ENCODE data around the gene IL2RA.

Gene IL2RA

DNA sequence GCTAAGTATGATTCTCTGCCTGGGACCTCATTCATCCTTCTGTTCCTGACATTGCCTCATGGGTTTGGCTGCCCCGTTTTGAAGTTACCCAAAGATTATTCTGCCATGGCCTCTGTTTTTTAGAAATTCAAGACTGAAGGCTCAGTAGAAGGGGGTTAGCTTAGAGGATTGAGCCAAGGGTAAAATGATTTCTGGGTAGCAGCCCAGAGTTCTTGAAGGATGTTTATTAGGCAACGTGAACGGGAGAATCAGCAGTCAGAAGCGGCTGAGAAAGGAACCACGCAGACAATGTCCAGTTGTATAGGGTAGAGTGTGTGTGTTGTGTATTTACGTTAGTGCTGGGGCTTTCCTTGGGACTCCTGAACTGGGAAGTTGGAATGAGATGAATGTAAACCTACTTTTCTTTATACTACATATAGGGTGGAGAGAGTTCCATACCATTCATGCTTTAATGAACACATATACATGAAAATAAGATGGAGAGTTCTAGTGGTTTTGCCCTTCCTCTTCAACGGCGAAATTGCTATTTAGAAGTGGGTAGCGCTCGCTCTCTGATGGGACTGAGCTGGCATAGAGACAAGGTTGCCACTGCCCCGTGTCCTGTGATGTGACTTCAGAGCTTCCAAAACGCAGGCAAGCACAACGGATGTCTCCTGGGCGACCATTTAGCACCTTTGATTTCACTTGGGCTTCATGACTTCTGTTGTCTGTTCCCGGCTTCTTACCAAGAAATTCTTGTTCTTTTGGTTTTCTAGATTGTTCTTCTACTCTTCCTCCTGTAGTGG is 49.9 kb downstream of the IL2RA start:
- no peak overlapping the region for H3K4me3 ChIP-seq (ENCODE audit: low read length)
- DNase-seq (ENCODE audit: low read depth), result no peak
- TF ChIP-seq, protein P1, sequence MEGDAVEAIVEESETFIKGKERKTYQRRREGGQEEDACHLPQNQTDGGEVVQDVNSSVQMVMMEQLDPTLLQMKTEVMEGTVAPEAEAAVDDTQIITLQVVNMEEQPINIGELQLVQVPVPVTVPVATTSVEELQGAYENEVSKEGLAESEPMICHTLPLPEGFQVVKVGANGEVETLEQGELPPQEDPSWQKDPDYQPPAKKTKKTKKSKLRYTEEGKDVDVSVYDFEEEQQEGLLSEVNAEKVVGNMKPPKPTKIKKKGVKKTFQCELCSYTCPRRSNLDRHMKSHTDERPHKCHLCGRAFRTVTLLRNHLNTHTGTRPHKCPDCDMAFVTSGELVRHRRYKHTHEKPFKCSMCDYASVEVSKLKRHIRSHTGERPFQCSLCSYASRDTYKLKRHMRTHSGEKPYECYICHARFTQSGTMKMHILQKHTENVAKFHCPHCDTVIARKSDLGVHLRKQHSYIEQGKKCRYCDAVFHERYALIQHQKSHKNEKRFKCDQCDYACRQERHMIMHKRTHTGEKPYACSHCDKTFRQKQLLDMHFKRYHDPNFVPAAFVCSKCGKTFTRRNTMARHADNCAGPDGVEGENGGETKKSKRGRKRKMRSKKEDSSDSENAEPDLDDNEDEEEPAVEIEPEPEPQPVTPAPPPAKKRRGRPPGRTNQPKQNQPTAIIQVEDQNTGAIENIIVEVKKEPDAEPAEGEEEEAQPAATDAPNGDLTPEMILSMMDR (conservative IDR thresholded peaks at IDR 0.05; ENCODE audit: low read depth, low read length), result no peak

DNA sequence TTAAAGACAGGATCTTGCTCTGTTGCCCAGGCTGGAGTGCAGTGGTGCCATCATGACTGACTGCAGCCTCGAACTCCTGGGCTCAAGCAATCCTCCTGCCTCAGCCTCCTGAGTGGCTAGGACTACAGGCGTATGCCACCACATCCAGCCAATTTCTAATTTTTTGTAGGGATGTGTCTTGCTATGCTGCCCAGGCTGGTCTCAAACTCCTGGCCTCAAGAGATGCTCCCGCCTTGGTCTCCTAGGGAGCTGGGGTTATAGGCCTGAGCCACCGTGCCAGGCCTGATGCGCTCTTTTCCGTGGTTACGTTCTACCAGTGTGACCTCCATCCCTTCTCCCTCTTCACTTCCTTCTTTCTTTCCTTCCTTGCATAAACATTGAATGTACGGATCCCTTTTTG is 50.6 kb downstream of the IL2RA start:
- TF ChIP-seq, protein P1 (conservative IDR thresholded peaks at IDR 0.05; ENCODE audit: low read depth, low read length), result no peak
- H3K4me3 ChIP-seq (ENCODE audit: low read length), result no peak overlapping the region
- no peak for DNase-seq (ENCODE audit: low read depth)

DNA sequence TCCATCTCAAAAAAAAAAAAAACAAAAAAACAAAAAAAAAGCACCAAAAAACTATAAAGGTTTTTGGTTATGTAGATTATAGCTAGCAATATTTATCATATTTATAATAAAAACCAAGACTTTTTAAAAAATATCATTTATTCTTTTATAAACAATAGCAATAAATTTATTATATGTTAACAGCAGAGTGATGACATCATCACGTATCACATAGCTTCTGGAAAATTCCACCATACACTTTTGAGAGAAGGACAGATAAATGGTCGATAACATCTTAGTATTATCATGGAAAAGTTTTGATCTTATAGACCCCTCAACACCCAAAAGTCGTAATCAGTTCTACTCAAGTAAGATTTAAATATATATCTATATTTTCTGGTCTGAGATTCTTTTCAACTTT is 51.6 kb downstream of the IL2RA start:
- no peak for DNase-seq (ENCODE audit: low read depth)
- TF ChIP-seq, protein P1 (conservative IDR thresholded peaks at IDR 0.05; ENCODE audit: low read depth, low read length), result no peak
- H3K4me3 ChIP-seq (ENCODE audit: low read length), result no peak overlapping the region

- no peak overlapping the region for H3K4me3 ChIP-seq (ENCODE audit: low read length)
- DNase-seq (ENCODE audit: low read depth), result no peak
- TF ChIP-seq, protein P1 (conservative IDR thresholded peaks at IDR 0.05; ENCODE audit: low read depth, low read length), result no peak
These were observed 52.2 kb downstream of the IL2RA start for GRCh38 chr10:6009961-6010360.

DNA sequence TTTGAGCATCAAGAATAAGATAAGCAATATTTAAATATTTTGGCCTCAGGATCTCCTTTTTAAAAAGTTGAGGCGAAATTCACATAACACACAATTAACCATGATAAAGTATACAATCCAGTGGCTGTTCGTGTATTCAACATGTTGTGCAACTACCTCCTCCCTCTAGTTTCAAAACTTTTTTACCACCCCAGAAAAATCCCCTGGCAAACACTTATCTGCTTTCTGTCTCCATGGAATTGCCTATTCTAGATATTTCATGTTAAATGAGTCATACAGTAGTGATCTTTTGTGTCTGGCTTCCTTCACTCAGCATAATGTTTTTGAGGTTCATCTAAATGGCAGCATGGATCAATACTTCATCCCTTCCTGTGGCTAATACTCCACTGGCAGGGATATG is 53.0 kb downstream of the IL2RA start:
- H3K4me3 ChIP-seq (ENCODE audit: low read length), result no peak overlapping the region
- DNase-seq (ENCODE audit: low read depth), result no peak
- TF ChIP-seq, protein P1 (conservative IDR thresholded peaks at IDR 0.05; ENCODE audit: low read depth, low read length), result no peak

DNA sequence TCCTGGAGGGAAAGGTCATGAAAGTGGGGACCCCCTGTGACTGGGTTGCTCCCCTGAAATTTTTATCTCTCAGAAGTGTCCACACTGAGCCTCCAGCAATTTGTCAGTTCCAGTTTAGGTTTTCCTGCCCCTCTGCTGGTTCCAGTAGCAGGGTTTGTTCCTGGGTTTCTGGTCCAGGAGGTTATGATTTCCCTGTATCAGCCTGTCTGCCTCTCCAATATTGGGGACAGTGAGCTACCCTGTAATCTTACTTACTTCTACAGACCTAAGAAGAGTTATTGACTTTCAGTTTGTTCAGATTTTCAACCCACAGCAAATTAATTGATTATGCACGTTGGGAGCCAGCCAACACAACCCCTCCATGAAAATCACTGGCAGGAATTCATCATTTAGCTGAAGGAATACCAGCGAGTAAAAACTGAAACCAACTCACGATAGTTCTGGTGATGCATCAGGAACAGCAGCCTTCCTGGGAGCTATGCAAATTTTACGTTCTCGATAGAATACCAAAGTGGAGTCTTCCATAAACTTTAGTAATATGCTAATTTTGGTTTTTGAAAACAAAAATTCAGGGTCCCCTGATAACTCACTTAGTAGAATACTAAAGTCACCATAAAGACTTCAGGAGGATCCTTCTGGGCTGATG is 53.5 kb downstream of the IL2RA start:
- no peak for DNase-seq (ENCODE audit: low read depth)
- TF ChIP-seq, protein P1 (conservative IDR thresholded peaks at IDR 0.05; ENCODE audit: low read depth, low read length), result no peak
- H3K4me3 ChIP-seq (ENCODE audit: low read length), result no peak overlapping the region

DNA sequence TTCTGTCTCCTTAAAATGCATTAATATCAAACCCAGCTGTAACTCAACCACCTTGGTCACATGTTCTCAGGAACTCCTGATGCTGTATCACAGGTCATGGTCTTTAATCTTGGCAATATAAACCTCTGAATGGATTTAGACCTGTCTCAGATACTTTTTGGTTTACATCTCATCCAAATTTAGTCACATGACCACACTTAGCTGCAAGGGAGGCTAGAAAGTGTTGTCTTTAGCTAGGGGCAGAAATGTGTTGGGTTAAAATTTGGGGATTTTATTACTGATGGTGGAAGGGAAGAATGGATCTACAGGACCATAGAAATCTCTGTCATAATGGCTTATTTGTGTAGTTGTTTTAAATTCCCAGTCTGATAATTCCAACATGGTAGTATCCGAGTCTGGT is 55.2 kb downstream of the IL2RA start:
- TF ChIP-seq, protein P1 (conservative IDR thresholded peaks at IDR 0.05; ENCODE audit: low read depth, low read length), result no peak
- H3K4me3 ChIP-seq (ENCODE audit: low read length), result no peak overlapping the region
- DNase-seq (ENCODE audit: low read depth), result no peak
